NCI-H510A (cell line): Measurements from ENCODE around the gene MXD4.
"Not testable (repeated sequence)": the region's sequence is repeated elsewhere in the genome, so short reads cannot be mapped to it uniquely, and the experiment has no call there.

Experiments
- DNase-seq: peaks from one replicate; lab custom pipeline; 2025; lab: John Stamatoyannopoulos, UW

The MXD4 gene

DNA sequence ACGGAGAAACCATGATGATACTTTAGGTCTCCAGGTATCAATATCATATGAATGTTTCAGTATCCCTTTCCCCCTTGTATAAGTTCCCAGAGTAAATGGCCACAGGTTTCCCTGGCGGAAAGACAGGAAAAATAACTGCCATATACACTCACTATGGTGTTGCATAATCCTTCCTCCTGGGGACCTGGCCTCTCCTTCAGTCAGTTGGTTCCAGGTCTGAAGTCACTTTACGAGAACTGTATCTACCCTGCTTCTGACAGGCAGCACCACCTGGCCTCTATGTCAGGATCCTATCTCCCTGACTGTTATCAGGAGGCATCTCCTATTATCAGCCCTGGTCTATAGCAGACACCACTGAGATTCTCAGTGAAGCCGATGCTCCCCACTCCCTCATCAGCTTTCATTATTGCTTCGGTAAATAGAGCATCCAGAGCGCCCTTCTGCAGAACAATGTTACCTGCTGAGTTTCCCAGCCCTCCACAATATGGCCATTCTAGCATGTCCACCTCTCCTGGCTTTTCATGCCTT is 42.6 kb downstream of the MXD4 start:
- no peak for DNase-seq

DNA sequence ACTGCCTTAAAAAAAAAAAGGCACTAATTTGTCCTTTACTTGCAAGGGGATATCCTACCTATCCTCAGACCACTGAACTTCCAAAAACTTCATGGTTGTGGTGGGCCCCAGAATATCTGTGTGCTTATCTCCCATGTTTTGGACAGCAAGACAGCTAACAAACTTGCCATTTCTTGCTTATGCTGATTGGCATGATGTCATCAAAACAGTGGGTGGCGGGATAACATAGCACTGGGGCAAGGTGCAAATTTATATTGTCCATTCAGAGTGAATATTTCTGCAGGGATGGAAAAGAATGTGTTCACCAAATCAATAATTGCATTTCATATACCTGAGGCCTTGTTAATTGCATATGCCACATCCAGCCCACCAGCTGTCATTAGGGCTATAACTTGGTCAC is 43.5 kb downstream of the MXD4 start:
- no peak for DNase-seq

GRCh38 chr4:2217726-2218125 is 44.2 kb downstream of the MXD4 start:
- DNase-seq: no peak

GRCh38 chr4:2212831-2213230 is 49.1 kb downstream of the MXD4 start:
- DNase-seq: no peak

- not testable (repeated sequence) for DNase-seq
Measured at GRCh38 chr4:2202789-2203188, 59.1 kb downstream of the MXD4 start.
